ENCODE measurements around the gene EDIL3.

The EDIL3 gene

GRCh38 chr5:83937837-83938236, 446.8 kb downstream of the EDIL3 start:
- DNase-seq = no peak

DNA sequence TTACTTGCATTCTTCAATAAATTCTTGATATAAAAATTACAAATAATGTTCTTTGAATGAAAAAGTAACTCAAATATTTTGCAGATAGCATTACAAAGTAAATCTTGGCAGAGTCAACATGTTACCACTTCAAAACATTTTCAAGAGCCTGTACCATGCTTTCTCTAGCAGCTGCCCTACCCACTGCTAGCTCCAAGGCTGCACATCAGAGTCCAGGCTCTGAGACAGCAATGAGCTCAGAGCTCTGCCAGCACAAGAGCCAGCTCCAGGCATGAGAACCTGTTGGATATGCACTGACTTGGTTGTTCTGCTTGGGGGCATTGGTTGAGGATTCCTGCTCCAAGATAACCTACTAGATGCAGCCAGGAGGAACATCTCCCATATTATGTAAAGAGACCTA, 452.7 kb downstream of the EDIL3 start:
- DNase-seq = no peak

- DNase-seq = peak; percentile 38
Observed at GRCh38 chr5:83927140-83927733, 457.4 kb downstream of the EDIL3 start.

DNA sequence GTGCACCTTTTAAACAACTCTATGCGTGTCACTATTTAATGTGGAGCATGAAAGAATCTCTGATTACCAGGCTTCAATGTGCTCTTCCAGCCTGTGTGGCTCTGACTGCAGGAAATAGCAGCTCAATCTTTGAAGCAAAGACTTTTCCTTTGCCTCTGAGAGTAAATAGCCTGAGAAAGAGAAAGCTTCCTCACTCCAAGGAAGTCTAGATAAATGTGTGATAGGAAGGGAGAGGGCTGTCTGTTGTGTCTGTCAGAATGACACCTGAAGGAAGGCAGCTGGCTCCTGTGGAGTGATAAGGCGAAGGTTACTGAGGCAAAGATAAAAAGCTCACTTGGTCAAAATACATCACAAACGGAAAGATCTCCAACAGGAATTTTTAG, 458.7 kb downstream of the EDIL3 start:
- DNase-seq = no peak

GRCh38 chr5:83925321-83925954, 459.2 kb downstream of the EDIL3 start:
- no peak for DNase-seq

GRCh38 chr5:83924891-83925290, 459.8 kb downstream of the EDIL3 start:
- DNase-seq = no peak

DNA sequence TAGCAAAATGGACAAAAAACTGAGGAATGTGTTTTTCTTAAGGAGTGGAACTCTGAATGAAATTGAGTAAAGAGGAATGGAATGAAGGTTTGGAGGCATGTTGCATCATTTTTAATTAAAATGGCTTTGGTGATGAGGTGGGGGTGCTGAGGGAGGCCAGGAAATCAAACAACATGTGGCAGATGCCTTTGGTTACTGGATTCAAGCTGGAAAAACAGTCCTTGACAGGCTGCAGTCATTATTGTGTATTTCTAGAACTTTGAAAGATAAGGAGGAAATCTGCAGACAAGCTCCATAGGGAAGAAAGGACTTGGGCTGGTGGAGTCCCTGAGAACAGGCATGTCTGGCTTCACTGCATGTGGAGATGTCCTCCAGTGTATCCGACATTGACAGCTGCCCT, 460.5 kb downstream of the EDIL3 start:
- DNase-seq = no peak

GRCh38 chr5:83922699-83923098, 462.0 kb downstream of the EDIL3 start:
- no peak for DNase-seq

GRCh38 chr5:83921666-83922193, 462.9 kb downstream of the EDIL3 start:
- DNase-seq = no peak

- peak; percentile 63 for DNase-seq
Observed at GRCh38 chr5:83919071-83920041, 465.3 kb downstream of the EDIL3 start.

DNA sequence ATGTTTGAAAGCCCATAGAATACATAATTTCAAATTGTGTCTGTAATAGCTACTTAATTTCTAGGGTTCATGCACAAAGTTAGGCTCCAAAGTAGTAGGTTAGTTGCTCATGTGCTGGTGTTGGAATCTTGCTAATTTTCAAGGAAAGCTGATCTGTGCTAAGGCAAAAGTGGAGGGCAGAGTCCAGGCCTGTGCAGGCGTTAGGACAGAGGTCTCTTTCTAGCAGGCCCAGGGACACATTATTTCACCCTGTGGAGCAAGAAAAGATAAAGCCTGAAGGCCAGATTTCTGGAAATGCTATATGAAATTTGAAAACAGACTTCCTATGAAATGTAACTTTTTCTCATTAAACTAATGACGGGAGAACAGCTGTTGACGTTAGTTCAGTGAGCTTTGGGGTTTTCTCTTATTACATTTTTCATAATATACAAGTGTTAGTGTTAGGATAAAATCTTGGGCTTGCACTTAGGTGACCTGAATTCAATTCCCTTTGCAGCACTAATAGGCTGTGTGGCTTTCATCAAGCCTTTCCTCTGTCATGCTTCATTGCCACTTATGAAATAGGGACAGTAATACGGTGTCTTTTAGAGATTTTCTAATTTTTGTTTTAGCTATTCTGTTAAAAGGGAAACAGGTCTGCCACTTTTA, 467.3 kb downstream of the EDIL3 start:
- no peak for DNase-seq

- no peak for DNase-seq
Observed at GRCh38 chr5:83914662-83915418, 469.8 kb downstream of the EDIL3 start.

- no peak for DNase-seq
Observed at GRCh38 chr5:83914199-83914598, 470.5 kb downstream of the EDIL3 start.

DNA sequence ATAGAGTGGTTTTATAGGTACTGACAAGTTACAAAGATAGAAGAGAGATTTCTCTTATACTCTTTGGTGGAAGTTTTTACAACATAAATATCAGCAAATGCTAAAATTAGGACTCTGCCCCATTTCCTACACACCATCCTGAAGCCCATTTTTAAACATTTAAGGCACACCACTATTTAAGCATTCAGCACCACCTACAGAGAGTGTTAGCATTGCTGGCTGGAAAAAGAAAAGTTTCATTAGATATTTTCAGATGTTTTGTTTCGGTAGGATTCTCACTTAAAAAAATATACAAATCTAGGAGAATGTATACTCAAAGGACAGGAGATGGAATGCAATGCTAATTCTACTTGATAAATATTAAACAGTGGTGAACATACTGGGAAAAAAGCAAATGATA, 471.1 kb downstream of the EDIL3 start:
- DNase-seq = no peak

DNA sequence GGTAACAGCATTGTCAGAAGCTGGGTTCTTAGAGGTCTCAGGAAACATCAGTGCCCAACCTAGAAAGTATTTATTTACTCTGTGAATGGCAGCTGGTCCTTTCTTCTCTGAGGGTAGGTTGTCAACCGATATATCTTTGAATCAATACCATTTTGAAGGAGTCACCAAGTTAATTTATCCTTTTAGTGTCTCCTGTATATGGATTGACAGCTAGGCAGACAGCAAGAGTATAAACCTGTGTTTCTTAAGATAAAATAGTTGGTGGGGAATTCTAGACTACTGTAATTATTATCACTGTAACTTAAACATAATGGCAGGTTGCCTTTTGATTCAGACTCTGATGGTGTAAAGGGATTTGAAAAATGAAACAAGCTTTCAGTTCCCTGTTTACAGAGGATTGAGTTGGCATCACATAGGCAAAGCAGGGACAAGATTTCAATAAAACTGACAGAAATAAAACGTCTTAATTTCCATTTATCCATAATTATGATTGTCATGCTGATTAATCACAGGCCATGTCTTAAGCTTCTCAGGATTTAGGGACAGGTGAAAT, 473.2 kb downstream of the EDIL3 start:
- no peak for DNase-seq

DNA sequence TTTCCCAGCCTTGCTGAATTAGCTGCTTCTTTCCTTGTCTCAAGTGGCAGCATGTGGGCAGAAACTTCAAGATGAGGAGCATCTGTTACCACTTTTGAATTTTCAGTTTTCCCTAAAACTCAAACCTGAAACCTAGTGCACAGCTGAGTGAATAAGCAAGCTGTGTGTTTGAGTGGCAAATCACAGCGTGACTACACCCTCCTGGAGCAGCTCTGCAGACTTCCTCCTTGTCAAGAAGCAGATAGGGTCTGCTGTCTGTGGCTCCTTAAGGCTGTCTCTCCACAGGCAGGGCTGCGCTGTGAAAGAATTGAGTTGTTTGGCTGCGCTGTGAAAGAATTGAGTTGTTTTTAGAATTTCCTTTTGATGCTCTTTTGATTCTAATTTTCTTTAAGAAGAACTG, 484.4 kb downstream of the EDIL3 start:
- no peak for DNase-seq

DNA sequence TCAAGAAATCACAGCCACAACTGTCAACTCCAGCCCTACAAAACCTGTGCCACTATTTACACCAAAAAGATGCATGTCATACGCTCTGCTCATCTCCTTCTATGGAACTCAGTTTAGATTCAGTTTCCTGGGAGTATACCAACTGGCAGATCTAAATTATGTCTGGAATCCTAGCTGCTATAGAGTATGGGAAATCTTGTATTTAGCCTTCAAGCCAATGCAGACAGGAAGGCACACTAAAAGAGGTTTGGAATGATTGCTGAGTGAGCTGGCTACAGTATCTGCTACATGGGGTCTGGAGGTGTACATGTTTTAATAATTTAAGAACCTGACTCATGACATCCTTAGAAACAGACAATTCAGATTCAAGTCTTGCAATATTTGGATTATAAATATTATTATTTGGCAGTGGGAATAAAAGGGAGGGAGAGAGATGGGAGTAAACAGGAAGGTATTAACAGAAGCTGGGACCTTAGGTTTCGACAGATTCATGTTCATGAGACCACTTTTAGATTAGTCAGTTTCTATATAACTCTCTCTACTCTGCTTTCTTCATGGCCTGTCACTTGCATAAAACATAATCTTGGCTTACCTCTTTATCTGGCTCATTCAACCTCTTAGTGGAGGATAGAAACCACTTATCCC, 485.2 kb downstream of the EDIL3 start:
- DNase-seq = no peak

GRCh38 chr5:83895860-83896259, 488.8 kb downstream of the EDIL3 start:
- no peak for DNase-seq

DNA sequence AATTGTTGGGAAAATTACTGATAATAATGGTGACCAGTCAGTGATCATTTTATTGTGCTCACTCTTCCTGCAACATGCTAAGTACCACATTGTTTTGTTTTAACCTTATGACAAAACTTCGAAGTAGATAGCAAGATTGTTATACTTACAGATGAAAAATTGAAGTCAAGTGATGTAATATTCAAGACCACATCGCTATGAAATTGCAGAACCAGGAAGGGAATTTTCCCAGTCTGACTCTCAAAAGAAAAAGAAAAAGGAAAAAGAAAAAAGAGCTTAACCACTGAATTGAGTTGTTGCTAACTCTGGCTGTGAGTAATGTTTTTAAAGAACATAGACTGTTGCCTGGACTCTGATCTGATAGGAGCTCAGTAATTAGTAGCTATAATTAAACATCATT, 493.4 kb downstream of the EDIL3 start:
- no peak for DNase-seq

Data from KG1 (cell line).